ENCODE results near the gene GPR137C. TPM values are rescaled to one million over a fixed set of nuclear protein-coding genes. Genes with fewer than 3 reads are reported as not detected.

Gene GPR137C
- polyA plus RNA-seq, 1 donor from 2014 or later = 118 TPM

GRCh38 chr14:52531481-52531880 lies 21.2 kb upstream of the GPR137C start:
- H3K9me2 ChIP-seq (ENCODE audit: insufficient read depth, low read length) = no peaks in the 10 kb centered on the region
- TF ChIP-seq EZH2 (IDR thresholded peaks at IDR 0.05; ENCODE audit: borderline replicate concordance, insufficient read depth, low read length, poor library complexity, severe bottlenecking) = no peak
- H3F3A ChIP-seq (ENCODE audit: insufficient read depth, low read length, poor library complexity, severe bottlenecking) = no peaks in the 10 kb centered on the region
- no peak overlapping the region for H2AFZ ChIP-seq (ENCODE audit: low read depth, low read length)
- H3K36me3 ChIP-seq (ENCODE audit: insufficient read depth, low read length) = peaks cover 14% of the 10 kb centered on the region
- H3K27ac ChIP-seq (ENCODE audit: low read length) = no peak overlapping the region
- no peaks in the 10 kb centered on the region for H3K27me3 ChIP-seq (ENCODE audit: insufficient read depth, low read depth, low read length)
- no peak overlapping the region for H3K4me2 ChIP-seq (ENCODE audit: low read length)
- H3K9ac ChIP-seq (ENCODE audit: low read length) = no peak overlapping the region
- H3K9me3 ChIP-seq (ENCODE audit: low read length) = no peaks in the 10 kb centered on the region
- H3K79me2 ChIP-seq (replicated peaks; ENCODE audit: insufficient read depth, low read length) = no peaks in the 10 kb centered on the region
- H3K4me3 ChIP-seq (ENCODE audit: low read length) = no peak overlapping the region
- H4K20me1 ChIP-seq (ENCODE audit: insufficient read depth) = no peaks in the 10 kb centered on the region

DNA sequence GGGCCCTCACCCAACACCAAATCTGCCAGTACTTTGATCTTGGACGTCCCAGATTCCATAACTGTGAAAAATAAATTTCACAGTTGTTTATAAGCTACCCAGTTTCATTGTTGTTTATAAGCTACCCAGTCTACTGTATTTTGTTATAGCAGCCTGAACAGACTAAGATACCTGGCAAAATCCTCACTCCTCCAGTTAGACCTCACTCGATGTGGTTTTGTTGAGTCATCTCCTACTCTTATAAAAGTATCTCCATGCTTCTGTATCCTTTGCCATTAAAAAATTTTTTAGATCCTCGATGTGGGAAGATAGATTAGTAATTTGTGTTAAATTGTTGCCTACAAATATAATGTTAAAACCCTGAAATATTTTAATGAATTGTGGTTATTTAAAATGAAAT lies 16.4 kb upstream of the GPR137C start:
- H3K9ac ChIP-seq (ENCODE audit: low read length) = no peak overlapping the region
- no peak overlapping the region for H3K4me2 ChIP-seq (ENCODE audit: low read length)
- no peaks in the 10 kb centered on the region for H3K9me2 ChIP-seq (ENCODE audit: insufficient read depth, low read length)
- H3K27ac ChIP-seq (ENCODE audit: low read length) = no peak overlapping the region
- H3K36me3 ChIP-seq (ENCODE audit: insufficient read depth, low read length) = peaks cover 11% of the 10 kb centered on the region
- H3F3A ChIP-seq (ENCODE audit: insufficient read depth, low read length, poor library complexity, severe bottlenecking) = no peaks in the 10 kb centered on the region
- H3K9me3 ChIP-seq (ENCODE audit: low read length) = no peaks in the 10 kb centered on the region
- no peaks in the 10 kb centered on the region for H3K79me2 ChIP-seq (replicated peaks; ENCODE audit: insufficient read depth, low read length)
- no peak overlapping the region for H3K4me3 ChIP-seq (ENCODE audit: low read length)
- H2AFZ ChIP-seq (ENCODE audit: low read depth, low read length) = no peak overlapping the region
- H3K27me3 ChIP-seq (ENCODE audit: insufficient read depth, low read depth, low read length) = no peaks in the 10 kb centered on the region
- no peaks in the 10 kb centered on the region for H4K20me1 ChIP-seq (ENCODE audit: insufficient read depth)
- TF ChIP-seq RAD21 (conservative IDR thresholded peaks at IDR 0.05) = no peak
- no peak for TF ChIP-seq EP300 (conservative IDR thresholded peaks at IDR 0.05; ENCODE audit: poor library complexity, severe bottlenecking)
- TF ChIP-seq, protein P1, sequence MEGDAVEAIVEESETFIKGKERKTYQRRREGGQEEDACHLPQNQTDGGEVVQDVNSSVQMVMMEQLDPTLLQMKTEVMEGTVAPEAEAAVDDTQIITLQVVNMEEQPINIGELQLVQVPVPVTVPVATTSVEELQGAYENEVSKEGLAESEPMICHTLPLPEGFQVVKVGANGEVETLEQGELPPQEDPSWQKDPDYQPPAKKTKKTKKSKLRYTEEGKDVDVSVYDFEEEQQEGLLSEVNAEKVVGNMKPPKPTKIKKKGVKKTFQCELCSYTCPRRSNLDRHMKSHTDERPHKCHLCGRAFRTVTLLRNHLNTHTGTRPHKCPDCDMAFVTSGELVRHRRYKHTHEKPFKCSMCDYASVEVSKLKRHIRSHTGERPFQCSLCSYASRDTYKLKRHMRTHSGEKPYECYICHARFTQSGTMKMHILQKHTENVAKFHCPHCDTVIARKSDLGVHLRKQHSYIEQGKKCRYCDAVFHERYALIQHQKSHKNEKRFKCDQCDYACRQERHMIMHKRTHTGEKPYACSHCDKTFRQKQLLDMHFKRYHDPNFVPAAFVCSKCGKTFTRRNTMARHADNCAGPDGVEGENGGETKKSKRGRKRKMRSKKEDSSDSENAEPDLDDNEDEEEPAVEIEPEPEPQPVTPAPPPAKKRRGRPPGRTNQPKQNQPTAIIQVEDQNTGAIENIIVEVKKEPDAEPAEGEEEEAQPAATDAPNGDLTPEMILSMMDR (IDR thresholded peaks at IDR 0.05; ENCODE audit: poor library complexity, severe bottlenecking) = no peak
- TF ChIP-seq REST (IDR thresholded peaks at IDR 0.05; ENCODE audit: borderline replicate concordance) = no peak
- no peak for TF ChIP-seq EZH2 (IDR thresholded peaks at IDR 0.05; ENCODE audit: borderline replicate concordance, insufficient read depth, low read length, poor library complexity, severe bottlenecking)
- TF ChIP-seq POLR2AphosphoS5 (IDR thresholded peaks at IDR 0.05) = no peak
- TF ChIP-seq SMC3 (conservative IDR thresholded peaks at IDR 0.05; ENCODE audit: poor library complexity) = no peak
- TF ChIP-seq MXI1 (conservative IDR thresholded peaks at IDR 0.05; ENCODE audit: poor library complexity, severe bottlenecking) = no peak
- no peak for TF ChIP-seq TAF1 (IDR thresholded peaks at IDR 0.05; ENCODE audit: low read depth)

GRCh38 chr14:52538623-52539022 lies 14.0 kb upstream of the GPR137C start:
- Histone ChIP-seq H3K79me2 (replicated peaks; ENCODE audit: insufficient read depth, low read length) (no peaks in the 10 kb centered on the region), H3K36me3 (ENCODE audit: insufficient read depth, low read length) (peaks cover 12% of the 10 kb centered on the region), H2AFZ (ENCODE audit: low read depth, low read length) (no peak overlapping the region), H3K9me2 (ENCODE audit: insufficient read depth, low read length) (no peaks in the 10 kb centered on the region), H3K27ac (ENCODE audit: low read length) (no peak overlapping the region), H3K9ac (ENCODE audit: low read length) (no peak overlapping the region), H3F3A (ENCODE audit: insufficient read depth, low read length, poor library complexity, severe bottlenecking) (no peaks in the 10 kb centered on the region), H3K4me2 (ENCODE audit: low read length) (no peak overlapping the region), H4K20me1 (ENCODE audit: insufficient read depth) (no peaks in the 10 kb centered on the region), H3K4me3 (ENCODE audit: low read length) (no peak overlapping the region), H3K27me3 (ENCODE audit: insufficient read depth, low read depth, low read length) (no peaks in the 10 kb centered on the region), H3K9me3 (ENCODE audit: low read length) (no peaks in the 10 kb centered on the region)
- no peak for TF ChIP-seq REST (IDR thresholded peaks at IDR 0.05; ENCODE audit: borderline replicate concordance)
- TF ChIP-seq, protein P1 (IDR thresholded peaks at IDR 0.05; ENCODE audit: poor library complexity, severe bottlenecking) = no peak
- no peak for TF ChIP-seq POLR2AphosphoS5 (IDR thresholded peaks at IDR 0.05)
- no peak for TF ChIP-seq EP300 (conservative IDR thresholded peaks at IDR 0.05; ENCODE audit: poor library complexity, severe bottlenecking)
- TF ChIP-seq TAF1 (IDR thresholded peaks at IDR 0.05; ENCODE audit: low read depth) = no peak
- no peak for TF ChIP-seq EZH2 (IDR thresholded peaks at IDR 0.05; ENCODE audit: borderline replicate concordance, insufficient read depth, low read length, poor library complexity, severe bottlenecking)
- TF ChIP-seq SMC3 (conservative IDR thresholded peaks at IDR 0.05; ENCODE audit: poor library complexity) = no peak
- TF ChIP-seq RAD21 (conservative IDR thresholded peaks at IDR 0.05) = no peak
- TF ChIP-seq MXI1 (conservative IDR thresholded peaks at IDR 0.05; ENCODE audit: poor library complexity, severe bottlenecking) = no peak

Data from neural cell (in vitro differentiated cells).